Measurements from ENCODE around the gene GRM5.

DNA sequence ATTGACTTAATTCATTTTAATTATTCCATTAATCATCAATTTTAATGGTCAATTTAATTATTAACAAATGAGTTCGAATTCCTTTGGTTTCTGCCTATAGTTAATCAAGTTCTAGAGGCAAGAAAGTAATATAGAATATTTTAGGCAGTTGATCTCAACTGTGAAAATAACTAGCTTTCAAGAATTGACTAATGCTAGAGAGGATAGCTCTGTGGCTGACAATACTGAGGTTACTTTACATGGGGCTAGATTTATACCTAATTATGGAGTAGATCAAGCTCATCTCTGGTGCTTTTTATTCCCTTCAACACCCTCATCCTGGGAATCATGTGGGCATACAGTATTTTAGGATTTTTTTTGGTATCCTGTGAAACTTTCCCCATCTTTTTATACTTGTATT, 259.4 kb downstream of the GRM5 start:
- TF ChIP-seq, protein P1, sequence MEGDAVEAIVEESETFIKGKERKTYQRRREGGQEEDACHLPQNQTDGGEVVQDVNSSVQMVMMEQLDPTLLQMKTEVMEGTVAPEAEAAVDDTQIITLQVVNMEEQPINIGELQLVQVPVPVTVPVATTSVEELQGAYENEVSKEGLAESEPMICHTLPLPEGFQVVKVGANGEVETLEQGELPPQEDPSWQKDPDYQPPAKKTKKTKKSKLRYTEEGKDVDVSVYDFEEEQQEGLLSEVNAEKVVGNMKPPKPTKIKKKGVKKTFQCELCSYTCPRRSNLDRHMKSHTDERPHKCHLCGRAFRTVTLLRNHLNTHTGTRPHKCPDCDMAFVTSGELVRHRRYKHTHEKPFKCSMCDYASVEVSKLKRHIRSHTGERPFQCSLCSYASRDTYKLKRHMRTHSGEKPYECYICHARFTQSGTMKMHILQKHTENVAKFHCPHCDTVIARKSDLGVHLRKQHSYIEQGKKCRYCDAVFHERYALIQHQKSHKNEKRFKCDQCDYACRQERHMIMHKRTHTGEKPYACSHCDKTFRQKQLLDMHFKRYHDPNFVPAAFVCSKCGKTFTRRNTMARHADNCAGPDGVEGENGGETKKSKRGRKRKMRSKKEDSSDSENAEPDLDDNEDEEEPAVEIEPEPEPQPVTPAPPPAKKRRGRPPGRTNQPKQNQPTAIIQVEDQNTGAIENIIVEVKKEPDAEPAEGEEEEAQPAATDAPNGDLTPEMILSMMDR (IDR thresholded peaks at IDR 0.05): no peak
- no peak for TF ChIP-seq POLR2A (IDR thresholded peaks at IDR 0.05)

All from thyroid gland (tissue), 4 donors.